AG10803 (cell line): Measurements from ENCODE around the gene FRMD4B.
A peak's percentile ranks its signal among the peaks of the same experiment; 100 is the strongest.

Experiments used
- DNase-seq: peaks from one replicate; pipeline ENCODE4 v3.0.0; 2010; ENCODE audit warnings: low read depth
- H3K4me3 ChIP-seq: 2 replicates; pipeline ENCODE4 v1.5.1; 2011; ENCODE audit warnings: mild to moderate bottlenecking, low read length, control low read depth
- TF ChIP-seq, protein P1 (sequence below): conservative IDR thresholded peaks from 2 replicates; pipeline ENCODE4 v1.5.1; 2011; ENCODE audit warnings: mild to moderate bottlenecking, low read length, control low read depth, inconsistent platforms

The FRMD4B gene

DNA sequence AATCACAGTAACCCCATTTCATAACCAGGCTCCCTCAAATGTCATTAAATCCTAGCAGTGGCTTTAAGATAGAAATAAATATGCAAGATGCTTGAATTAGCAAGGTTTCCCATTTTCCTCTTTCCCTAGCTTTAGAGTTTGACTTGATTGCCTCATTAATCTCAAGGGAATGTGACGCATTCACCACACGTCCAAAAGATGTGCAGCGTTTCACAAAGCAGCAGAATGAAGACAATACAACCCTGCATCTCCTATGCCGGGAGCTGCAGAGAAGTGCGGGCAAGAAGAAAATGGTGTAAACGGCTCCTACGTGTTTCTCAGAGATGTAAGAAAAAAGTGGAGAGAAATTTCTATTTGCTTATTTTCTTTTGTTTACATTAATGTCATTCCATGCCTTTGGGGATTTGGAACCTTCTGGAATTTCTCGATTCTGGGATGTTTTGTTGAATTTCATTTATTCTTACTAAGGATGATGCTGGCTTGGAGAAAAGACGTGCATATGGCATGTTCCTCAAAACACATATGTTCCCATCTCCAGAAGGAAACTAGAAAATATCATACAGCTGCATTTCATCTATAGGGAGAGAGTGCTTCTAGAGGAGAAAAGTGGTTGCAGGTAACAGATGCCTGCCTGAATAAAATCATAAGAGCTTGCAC is 27.8 kb upstream of the FRMD4B start:
- DNase-seq, result peak; percentile 28
- TF ChIP-seq, protein P1, sequence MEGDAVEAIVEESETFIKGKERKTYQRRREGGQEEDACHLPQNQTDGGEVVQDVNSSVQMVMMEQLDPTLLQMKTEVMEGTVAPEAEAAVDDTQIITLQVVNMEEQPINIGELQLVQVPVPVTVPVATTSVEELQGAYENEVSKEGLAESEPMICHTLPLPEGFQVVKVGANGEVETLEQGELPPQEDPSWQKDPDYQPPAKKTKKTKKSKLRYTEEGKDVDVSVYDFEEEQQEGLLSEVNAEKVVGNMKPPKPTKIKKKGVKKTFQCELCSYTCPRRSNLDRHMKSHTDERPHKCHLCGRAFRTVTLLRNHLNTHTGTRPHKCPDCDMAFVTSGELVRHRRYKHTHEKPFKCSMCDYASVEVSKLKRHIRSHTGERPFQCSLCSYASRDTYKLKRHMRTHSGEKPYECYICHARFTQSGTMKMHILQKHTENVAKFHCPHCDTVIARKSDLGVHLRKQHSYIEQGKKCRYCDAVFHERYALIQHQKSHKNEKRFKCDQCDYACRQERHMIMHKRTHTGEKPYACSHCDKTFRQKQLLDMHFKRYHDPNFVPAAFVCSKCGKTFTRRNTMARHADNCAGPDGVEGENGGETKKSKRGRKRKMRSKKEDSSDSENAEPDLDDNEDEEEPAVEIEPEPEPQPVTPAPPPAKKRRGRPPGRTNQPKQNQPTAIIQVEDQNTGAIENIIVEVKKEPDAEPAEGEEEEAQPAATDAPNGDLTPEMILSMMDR, result no peak
- H3K4me3 ChIP-seq, result no peak overlapping the region

GRCh38 chr3:69411346-69411745 is 25.5 kb upstream of the FRMD4B start:
- H3K4me3 ChIP-seq, result no peak overlapping the region
- TF ChIP-seq, protein P1, result no peak
- DNase-seq, result peak; percentile 20

DNA sequence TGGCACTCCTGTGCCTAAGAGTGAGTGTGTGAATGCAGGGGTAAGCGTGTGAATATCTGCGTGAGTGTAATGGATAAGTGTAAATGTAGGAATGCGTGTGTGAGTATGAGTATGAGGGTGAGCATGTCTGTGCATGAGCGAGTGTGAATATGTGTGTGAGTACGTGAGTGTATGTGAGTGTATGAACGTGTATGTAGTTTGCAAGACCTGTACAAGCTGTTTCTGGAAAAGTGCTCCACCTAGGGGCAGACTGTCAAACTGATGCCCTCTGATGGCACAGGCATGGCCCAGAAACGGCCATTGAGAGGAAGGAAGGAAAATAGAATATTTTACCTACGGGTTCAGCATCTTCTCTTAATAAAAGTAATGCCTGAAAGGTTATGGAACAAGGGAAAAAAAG is 24.4 kb upstream of the FRMD4B start:
- no peak overlapping the region for H3K4me3 ChIP-seq
- DNase-seq, result peak; percentile 63
- TF ChIP-seq, protein P1, result peak; percentile 95

DNA sequence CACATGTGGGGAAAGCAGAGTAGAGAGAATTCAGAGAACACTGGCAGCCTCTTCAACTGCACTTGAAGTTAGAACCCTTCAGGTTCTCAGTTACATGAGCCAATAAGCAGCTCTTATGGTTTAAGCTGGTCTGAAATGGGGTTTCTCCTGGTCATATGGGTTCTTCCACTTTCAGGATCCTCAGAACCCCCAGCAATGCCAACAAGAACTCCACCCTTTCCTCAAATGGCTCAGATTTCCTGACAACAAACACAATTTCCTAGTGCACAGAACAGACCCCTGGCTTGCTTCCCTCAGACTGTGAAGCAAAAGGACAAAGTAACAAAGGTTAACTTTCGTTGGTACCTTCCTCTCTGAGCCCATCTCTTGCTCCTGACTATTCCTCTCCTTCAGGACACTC is 23.9 kb upstream of the FRMD4B start:
- TF ChIP-seq, protein P1, result no peak
- no peak overlapping the region for H3K4me3 ChIP-seq
- DNase-seq, result no peak

DNA sequence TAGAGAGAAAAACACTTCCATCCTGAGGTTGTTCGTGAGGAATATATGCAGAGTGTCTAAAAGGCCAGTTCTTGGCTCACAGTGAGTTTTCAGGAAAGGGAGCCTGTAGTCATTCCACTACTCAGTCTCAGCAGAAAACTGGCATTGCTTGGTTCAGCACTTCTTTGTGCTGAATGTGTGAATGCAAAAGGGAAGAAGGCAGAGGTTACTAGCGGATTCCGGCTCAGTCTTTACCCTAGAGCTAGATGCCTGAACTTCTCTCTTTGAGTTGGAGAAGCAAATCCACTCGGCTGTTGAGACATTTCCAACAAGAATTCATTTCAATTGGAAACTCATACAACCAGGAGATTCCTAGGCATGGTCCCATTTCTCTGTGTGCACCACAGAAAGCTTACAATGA is 23.1 kb upstream of the FRMD4B start:
- TF ChIP-seq, protein P1, result no peak
- no peak overlapping the region for H3K4me3 ChIP-seq
- no peak for DNase-seq

GRCh38 chr3:69408542-69408941 is 22.7 kb upstream of the FRMD4B start:
- TF ChIP-seq, protein P1, result no peak
- no peak for DNase-seq

DNA sequence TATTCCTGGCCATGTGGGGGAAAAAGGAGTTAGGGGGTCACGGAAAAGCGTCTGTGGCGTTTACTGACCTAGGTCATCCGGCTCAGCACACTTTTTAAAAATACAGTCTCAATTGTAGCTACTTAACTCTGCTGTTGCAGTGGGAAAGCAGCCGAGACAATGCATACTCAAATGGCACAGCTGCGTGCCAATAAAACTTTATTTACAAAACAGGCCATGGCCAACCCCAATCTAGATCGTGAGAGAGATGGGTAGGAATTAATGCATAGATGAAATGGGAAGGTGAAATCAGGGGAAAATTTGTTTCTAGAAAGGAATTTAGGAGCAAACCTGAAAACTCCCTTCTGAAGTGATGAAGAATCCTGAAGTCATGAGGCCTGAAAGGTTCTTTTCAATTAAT is 22.0 kb upstream of the FRMD4B start:
- no peak overlapping the region for H3K4me3 ChIP-seq
- TF ChIP-seq, protein P1, result no peak
- DNase-seq, result no peak

More at GRCh38 chr3:69408542-69408941, 22.7 kb upstream of the FRMD4B start:
- no peak overlapping the region for H3K4me3 ChIP-seq
